Measurements from ENCODE around the gene HPS3.

GRCh38 chr3:149142682-149143081, 13.2 kb downstream of the HPS3 start:
- no peak for TF ChIP-seq CTCF (conservative IDR thresholded peaks at IDR 0.05 in 1 of 2, IDR thresholded peaks at IDR 0.05 in 1 of 2; ENCODE audit: extremely low read depth in 1 of 2, insufficient read depth in 1 of 2, low read depth in 1 of 2, low read length in 2 of 2)
- no peak for TF ChIP-seq EZH2 (IDR thresholded peaks at IDR 0.05; ENCODE audit: borderline replicate concordance, low read length)

Measured in mammary epithelial cell (primary cell).